ENCODE data around the gene CHGA.

CHGA gene

GRCh38 chr14:92970271-92970670, 47.3 kb downstream of the CHGA start:
- Histone ChIP-seq H3K9me2 (replicated peaks; ENCODE audit: control insufficient read depth, low read length) (no peaks in the 10 kb centered on the region), H3K4me1 (ENCODE audit: control insufficient read depth, low read length) (0 out of 2 replicates have a peak, but pooled peaks cover 3% of the 10 kb centered on the region), H3K36me3 (ENCODE audit: control insufficient read depth, low read length) (no peaks in the 10 kb centered on the region), H3K27me3 (ENCODE audit: control insufficient read depth, low read length) (no peaks in the 10 kb centered on the region), H3K9me3 (ENCODE audit: control insufficient read depth, insufficient read depth, low read length) (peaks cover 7% of the 10 kb centered on the region; the same call in 1 of the 2 replicates), H4K20me1 (ENCODE audit: control insufficient read depth, insufficient read depth, low read depth, low read length) (no peaks in the 10 kb centered on the region), H3K27ac (ENCODE audit: low read depth, low read length) (no peak overlapping the region), H3F3A (ENCODE audit: control insufficient read depth, insufficient read depth) (no peaks in the 10 kb centered on the region), H3K4me2 (ENCODE audit: low read length) (no peak overlapping the region), H3K79me2 (ENCODE audit: control insufficient read depth, low read length) (no peaks in the 10 kb centered on the region), H3K4me3 (ENCODE audit: low read length) (no peak overlapping the region)
- no peak for TF ChIP-seq EZH2phosphoT487 (IDR thresholded peaks at IDR 0.05; ENCODE audit: borderline replicate concordance, low read length)
- no peak for TF ChIP-seq CTCF (IDR thresholded peaks at IDR 0.05; ENCODE audit: low read depth, low read length, poor library complexity, severe bottlenecking)

- Histone ChIP-seq H3K4me2 (ENCODE audit: low read length) (no peak overlapping the region), H3F3A (ENCODE audit: control insufficient read depth, insufficient read depth) (no peaks in the 10 kb centered on the region), H3K79me2 (ENCODE audit: control insufficient read depth, low read length) (no peaks in the 10 kb centered on the region), H3K36me3 (ENCODE audit: control insufficient read depth, low read length) (no peaks in the 10 kb centered on the region), H3K9me2 (replicated peaks; ENCODE audit: control insufficient read depth, low read length) (no peaks in the 10 kb centered on the region), H3K27ac (ENCODE audit: low read depth, low read length) (no peak overlapping the region), H3K4me3 (ENCODE audit: low read length) (no peak overlapping the region), H3K27me3 (ENCODE audit: control insufficient read depth, low read length) (no peaks in the 10 kb centered on the region), H3K4me1 (ENCODE audit: control insufficient read depth, low read length) (0 out of 2 replicates have a peak, but pooled peaks cover 3% of the 10 kb centered on the region), H3K9me3 (ENCODE audit: control insufficient read depth, insufficient read depth, low read length) (peaks cover 7% of the 10 kb centered on the region; the same call in 1 of the 2 replicates), H4K20me1 (ENCODE audit: control insufficient read depth, insufficient read depth, low read depth, low read length) (no peaks in the 10 kb centered on the region)
- TF ChIP-seq EZH2phosphoT487 (IDR thresholded peaks at IDR 0.05; ENCODE audit: borderline replicate concordance, low read length) (no peak), CTCF (IDR thresholded peaks at IDR 0.05; ENCODE audit: low read depth, low read length, poor library complexity, severe bottlenecking) (no peak)
These were observed 48.7 kb downstream of the CHGA start for GRCh38 chr14:92971601-92972180.

DNA sequence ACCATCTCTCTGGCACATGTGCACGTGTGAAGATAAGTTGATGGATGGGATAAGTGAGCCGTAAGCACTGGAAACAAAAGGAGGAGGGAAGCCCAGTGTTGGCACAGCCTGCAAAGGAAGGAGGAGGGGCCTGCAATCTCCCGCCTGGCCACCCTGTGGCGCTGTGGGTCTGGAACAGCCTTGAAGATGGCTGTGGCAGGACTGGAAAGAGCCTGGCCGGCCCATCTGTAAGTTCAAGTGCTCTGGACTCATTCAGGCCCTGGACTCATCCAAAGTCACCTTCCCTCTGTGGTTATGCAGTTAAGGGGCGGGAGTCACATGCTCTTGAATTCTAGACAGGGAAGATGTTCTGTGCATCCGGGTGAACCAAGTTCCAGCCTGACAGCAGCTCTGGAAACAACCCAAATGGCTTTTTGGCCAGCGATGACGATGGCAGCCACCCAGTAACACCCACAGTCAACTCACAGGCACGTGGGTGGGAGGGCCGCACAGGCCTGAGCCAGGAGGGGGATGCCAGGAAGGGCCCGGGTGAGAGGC, 50.4 kb downstream of the CHGA start:
- H4K20me1 ChIP-seq (ENCODE audit: control insufficient read depth, insufficient read depth, low read depth, low read length), result no peaks in the 10 kb centered on the region
- H3K9me3 ChIP-seq (ENCODE audit: control insufficient read depth, insufficient read depth, low read length), result peaks cover 17% of the 10 kb centered on the region; the same call in 1 of the 2 replicates
- no peaks in the 10 kb centered on the region for H3K27me3 ChIP-seq (ENCODE audit: control insufficient read depth, low read length)
- H3K4me3 ChIP-seq (ENCODE audit: low read length), result no peak overlapping the region
- no peaks in the 10 kb centered on the region for H3K4me1 ChIP-seq (ENCODE audit: control insufficient read depth, low read length)
- H3K36me3 ChIP-seq (ENCODE audit: control insufficient read depth, low read length), result no peaks in the 10 kb centered on the region
- no peaks in the 10 kb centered on the region for H3K79me2 ChIP-seq (ENCODE audit: control insufficient read depth, low read length)
- no peaks in the 10 kb centered on the region for H3K9me2 ChIP-seq (replicated peaks; ENCODE audit: control insufficient read depth, low read length)
- H3K27ac ChIP-seq (ENCODE audit: low read depth, low read length), result no peak overlapping the region
- H3K4me2 ChIP-seq (ENCODE audit: low read length), result no peak overlapping the region
- no peaks in the 10 kb centered on the region for H3F3A ChIP-seq (ENCODE audit: control insufficient read depth, insufficient read depth)
- TF ChIP-seq CTCF (IDR thresholded peaks at IDR 0.05; ENCODE audit: low read depth, low read length, poor library complexity, severe bottlenecking) (peak; percentile 56), EZH2phosphoT487 (IDR thresholded peaks at IDR 0.05; ENCODE audit: borderline replicate concordance, low read length) (no peak)

All from DOHH2 (cell line).